ENCODE results near the gene TRIM17. TPM values are rescaled to one million over a fixed set of nuclear protein-coding genes. Genes with fewer than 3 reads are reported as not detected.

Gene TRIM17
- total RNA-seq, 2 donors from 2014 or later, result 0.56 TPM; not detected in 1

GRCh38 chr1:228362141-228362883 lies 54.3 kb downstream of the TRIM17 start:
- Histone ChIP-seq H3K9me3 (no peaks in the 10 kb centered on the region), H3K4me1 (ENCODE audit: control insufficient read depth in 1 of 2, low read depth in 2 of 2) (no peaks in the 10 kb centered on the region), H3K4me3 (no peak overlapping the region), H3K27me3 (replicated peaks; ENCODE audit: insufficient read depth) (no peaks in the 10 kb centered on the region), H3K36me3 (no peaks in the 10 kb centered on the region), H3K27ac (no peak overlapping the region)
- DNase-seq (ENCODE audit: low spot score) (no peak), ATAC-seq (ENCODE audit: insufficient number of reproducible peaks, low FRiP score, low read depth) (no peak)
- TF ChIP-seq CTCF (IDR thresholded peaks at IDR 0.05), result no peak

GRCh38 chr1:228361314-228362140 lies 55.1 kb downstream of the TRIM17 start:
- ATAC-seq (ENCODE audit: insufficient number of reproducible peaks, low FRiP score, low read depth), result no peak
- Histone ChIP-seq H3K4me3 (no peak overlapping the region), H3K36me3 (no peaks in the 10 kb centered on the region), H3K9me3 (no peaks in the 10 kb centered on the region), H3K27ac (no peak overlapping the region), H3K27me3 (replicated peaks; ENCODE audit: insufficient read depth) (no peaks in the 10 kb centered on the region), H3K4me1 (ENCODE audit: control insufficient read depth in 1 of 2, low read depth in 2 of 2) (no peaks in the 10 kb centered on the region)
- DNase-seq (ENCODE audit: low spot score), result no peak
- TF ChIP-seq CTCF (IDR thresholded peaks at IDR 0.05), result no peak

GRCh38 chr1:228360533-228361313 lies 55.9 kb downstream of the TRIM17 start:
- no peak for ATAC-seq (ENCODE audit: insufficient number of reproducible peaks, low FRiP score, low read depth)
- Histone ChIP-seq H3K36me3 (no peaks in the 10 kb centered on the region), H3K27ac (no peak overlapping the region), H3K9me3 (no peaks in the 10 kb centered on the region), H3K4me1 (ENCODE audit: control insufficient read depth in 1 of 2, low read depth in 2 of 2) (no peaks in the 10 kb centered on the region), H3K4me3 (no peak overlapping the region), H3K27me3 (replicated peaks; ENCODE audit: insufficient read depth) (no peaks in the 10 kb centered on the region)
- DNase-seq (ENCODE audit: low spot score), result no peak
- TF ChIP-seq CTCF (IDR thresholded peaks at IDR 0.05), result no peak

GRCh38 chr1:228359613-228360532 lies 56.8 kb downstream of the TRIM17 start:
- Histone ChIP-seq H3K4me1 (ENCODE audit: control insufficient read depth in 1 of 2, low read depth in 2 of 2) (no peaks in the 10 kb centered on the region), H3K36me3 (no peaks in the 10 kb centered on the region), H3K27ac (no peak overlapping the region), H3K4me3 (no peak overlapping the region), H3K9me3 (no peaks in the 10 kb centered on the region), H3K27me3 (replicated peaks; ENCODE audit: insufficient read depth) (no peaks in the 10 kb centered on the region)
- no peak for TF ChIP-seq CTCF (IDR thresholded peaks at IDR 0.05)
- ATAC-seq (ENCODE audit: insufficient number of reproducible peaks, low FRiP score, low read depth), result no peak
- DNase-seq (ENCODE audit: low spot score), result no peak
